HG03064 (cell line): ENCODE results near the gene ZFYVE19.

Source experiments
- ATAC-seq: cut with Tn5 transposase; IDR thresholded peaks from one replicate; pipeline ENCODE4 v1.9.1; 2021; ENCODE audit warnings: low read depth; ENCODE audit not compliant: unreplicated experiment

ZFYVE19 gene

DNA sequence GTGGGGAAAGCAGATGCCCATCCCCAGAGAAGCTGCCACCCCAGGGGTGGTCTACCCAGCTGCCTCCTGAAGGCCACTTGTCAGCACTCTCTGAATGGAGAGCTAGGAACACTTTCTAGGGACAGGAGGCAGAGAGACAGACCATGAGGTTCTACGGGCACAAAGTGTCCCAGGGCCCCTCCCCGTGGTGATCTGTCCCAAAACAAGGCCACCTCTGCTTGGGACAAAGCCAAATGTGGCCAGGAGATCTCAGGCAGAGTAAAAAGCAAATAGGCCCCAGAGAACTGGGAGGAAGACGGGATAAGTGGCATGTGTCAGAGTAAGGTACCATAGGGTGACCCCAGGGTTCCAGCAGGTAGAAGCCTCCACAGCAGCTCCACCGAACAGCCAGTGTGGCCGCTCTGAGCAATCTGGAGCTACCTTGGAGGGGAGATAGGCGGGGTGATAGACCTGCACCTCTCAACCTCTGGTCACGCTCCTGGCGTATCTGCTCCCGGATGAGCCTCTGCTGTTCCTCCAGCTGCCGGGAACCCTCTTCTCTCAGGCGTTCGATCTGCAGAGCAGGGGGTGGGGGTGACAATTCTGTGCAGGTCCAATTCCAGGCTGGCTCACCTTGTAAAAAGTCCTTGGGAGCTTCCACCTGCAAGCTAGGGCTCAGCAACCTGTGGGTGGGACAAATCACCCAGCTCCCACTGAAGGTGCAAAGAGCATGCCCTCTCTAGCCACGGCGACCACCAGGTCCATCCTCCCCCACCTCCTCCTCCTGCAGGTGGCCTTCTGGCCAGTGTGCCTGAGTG lies 31.0 kb upstream of the ZFYVE19 start:
- no peak for ATAC-seq

DNA sequence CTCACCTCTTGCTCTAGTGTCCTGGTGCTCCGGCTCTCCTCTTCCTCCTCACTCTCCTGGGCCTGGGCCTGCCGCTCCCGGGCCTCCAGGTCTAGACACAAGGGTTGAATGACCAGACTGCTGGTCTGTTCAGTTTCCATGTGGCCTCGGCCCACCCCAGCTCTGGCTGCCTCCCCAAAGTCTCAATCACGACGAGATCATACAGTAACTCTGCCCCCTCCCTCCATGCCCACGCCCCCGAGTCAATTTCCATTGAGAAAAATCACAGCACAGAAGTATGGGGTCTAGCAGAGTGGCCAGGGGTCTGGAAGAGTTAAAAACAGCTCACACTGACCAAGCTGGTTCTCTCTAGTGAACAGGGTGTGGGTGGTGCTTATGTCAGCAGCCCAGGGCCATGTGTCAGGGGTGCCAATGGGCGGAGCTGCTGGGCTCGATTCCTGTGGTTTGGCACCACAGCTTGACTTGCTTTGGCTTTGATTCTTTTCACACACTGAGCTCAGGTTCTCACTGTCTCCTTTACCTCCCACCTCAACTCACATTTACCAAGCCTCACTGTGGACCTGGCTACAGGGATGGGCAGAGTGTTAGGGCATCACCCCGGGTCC lies 30.2 kb upstream of the ZFYVE19 start:
- no peak for ATAC-seq

DNA sequence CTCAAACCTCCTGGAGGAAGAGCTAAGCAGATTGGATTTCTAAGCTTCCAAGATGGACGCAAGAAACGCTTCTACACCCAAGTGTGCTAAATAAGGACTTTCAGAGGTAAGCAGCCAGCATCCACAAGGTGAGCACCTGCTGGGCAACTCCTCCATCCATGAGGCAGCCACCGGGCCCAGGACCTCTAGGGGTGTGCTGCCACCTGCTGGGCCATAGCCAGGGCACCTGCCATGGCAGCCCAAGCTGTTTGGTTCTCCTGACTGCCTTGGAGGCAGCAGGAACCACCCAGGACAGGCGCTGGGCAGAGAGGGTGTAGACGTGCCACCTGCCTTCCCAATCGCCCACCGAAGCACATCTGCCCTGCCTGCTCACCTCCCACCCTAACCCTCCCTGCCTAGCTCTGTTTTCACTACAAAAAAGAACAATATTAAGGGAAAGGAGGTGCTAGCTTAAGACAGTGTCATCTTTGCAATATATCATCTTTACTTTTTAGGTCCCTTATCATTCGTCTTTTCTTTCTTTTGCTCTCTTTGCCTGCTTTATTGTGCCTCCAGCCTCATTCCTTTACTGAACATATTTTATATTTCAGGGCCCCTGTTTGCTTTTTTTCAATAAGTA lies 24.2 kb upstream of the ZFYVE19 start:
- ATAC-seq, result no peak

DNA sequence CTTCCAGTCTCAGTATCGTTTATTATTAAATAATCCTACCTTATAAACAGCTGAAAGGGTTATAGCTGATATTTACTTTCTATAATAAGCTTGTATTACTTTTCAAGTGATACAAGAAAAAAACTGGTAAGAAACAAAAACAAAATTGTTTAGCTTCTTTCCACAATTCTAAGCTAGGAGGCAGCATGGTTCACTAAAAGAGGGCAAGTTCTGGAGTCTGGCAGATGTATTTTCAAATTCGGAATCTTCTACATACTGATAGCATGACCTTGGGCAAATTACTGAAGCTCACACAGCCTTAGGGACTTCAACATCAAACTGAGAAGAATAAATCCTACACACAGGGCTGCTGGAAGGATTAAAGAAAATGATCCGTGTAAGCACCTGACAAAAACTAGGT lies 21.7 kb upstream of the ZFYVE19 start:
- no peak for ATAC-seq

DNA sequence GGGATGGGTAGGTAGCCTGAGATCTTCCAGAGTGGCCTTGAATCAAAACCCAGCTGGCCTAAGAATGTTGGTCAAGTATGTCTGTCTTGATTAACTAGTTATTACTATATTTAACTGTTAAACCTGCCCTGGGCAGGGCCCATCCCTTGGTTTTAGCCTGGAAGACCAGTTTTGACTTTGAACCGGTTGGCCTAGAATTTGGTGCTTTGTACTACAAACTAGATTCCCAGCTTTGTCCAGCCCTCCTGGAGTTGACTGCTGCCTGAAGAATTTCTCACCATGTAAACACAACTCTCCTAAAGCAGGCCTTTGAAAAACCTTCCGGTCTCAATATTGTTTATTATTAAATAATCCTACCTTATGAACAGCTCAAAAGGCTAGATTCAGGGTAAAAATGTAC lies 21.1 kb upstream of the ZFYVE19 start:
- no peak for ATAC-seq

DNA sequence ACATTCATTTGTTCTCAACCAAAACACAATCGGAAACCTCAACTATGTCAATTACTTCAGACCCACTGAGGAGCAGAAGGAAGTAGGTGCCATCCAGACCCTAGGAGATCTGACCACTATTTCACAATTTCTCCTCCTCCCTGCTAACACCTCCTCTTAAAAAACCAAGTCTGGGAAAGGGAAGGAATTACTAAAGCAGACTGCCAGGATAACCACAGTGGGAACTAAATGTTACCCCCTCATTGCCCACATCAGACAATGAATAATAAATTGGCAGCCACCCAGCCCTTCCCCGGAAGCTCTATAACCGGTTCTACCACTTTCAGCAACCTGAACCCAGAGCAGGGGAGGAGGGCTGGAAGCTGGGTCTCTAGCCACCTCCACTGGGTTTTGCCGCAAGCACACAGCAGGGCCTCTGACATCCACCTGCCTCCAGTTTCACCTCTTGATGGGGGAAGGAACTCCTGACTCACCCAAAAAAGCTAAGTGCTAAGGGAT lies 19.5 kb upstream of the ZFYVE19 start:
- no peak for ATAC-seq

DNA sequence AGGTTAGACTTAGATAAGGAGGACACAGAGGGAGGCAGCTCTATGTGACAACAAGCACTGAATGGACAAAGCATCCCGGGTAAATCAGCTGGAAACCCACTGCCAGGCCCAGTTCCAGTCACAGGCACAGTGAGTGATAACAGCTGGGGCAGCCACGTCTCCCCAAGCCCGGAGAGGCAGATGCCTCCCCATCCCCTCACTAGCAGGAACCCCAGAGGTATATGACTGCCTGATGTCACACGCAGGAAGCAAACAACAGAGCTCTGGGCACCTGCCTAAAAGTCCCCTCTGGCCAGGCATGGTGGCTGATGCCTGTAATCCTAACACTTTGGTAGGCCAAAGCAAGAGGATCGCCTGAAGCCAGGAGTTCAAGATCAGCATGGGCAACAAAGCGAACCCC lies 18.9 kb upstream of the ZFYVE19 start:
- no peak for ATAC-seq

DNA sequence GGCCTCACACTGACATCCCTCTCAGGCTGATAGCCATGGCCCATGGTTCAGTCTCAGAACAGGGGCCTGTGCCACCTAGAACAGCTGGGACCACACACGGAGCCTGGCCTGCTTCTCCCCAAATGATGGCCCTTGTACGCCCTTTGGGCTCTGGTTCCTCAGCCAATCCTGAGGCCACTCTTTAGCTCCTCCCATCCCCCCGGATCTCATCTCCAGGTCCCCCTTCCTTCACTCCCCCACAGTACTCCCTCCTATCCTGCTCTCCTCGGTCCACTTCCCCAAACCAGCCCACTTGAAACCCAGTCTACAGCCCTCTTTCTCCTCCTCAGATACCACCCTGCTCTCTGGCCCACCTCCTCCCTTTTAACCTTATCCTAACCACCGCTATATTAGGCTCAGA lies 17.8 kb upstream of the ZFYVE19 start:
- no peak for ATAC-seq

DNA sequence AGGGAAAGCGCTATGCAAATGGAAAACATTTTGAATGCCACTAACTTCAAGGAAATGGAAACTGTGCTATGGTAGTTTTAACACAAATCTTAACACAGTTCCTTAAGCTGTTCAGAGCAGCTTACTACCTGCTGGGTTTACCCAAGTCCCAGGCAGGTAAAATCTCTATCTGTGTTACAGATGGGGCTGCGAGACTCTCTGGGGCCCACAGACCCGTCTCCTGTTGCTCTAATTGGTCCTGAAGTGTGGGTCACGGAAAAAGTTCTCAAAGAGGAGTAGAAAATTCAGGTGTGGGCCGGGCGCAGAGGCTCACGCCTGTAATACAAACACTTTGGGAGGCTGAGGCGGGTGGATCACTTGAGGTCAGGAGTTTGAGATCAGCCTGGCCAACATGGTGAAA lies 16.9 kb upstream of the ZFYVE19 start:
- ATAC-seq, result no peak

DNA sequence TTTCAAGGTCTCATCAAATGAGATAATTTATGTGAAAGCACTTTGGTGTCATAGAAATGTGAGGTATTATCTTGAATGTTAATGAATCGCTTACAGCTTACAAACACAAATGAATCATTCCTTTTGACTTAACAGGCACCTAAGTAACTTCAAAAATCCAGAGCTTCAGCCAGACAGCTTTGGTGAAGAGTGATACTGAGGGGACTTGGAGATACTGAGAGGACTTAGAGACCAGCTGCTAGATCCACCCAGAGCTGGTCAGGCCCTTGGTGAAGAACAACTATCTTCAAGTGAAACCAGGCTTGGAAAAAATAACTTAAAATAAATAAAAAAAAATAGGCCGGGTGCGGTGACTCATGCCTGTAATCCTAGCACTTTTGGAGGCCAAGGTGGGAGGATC lies 16.2 kb upstream of the ZFYVE19 start:
- ATAC-seq, result no peak

DNA sequence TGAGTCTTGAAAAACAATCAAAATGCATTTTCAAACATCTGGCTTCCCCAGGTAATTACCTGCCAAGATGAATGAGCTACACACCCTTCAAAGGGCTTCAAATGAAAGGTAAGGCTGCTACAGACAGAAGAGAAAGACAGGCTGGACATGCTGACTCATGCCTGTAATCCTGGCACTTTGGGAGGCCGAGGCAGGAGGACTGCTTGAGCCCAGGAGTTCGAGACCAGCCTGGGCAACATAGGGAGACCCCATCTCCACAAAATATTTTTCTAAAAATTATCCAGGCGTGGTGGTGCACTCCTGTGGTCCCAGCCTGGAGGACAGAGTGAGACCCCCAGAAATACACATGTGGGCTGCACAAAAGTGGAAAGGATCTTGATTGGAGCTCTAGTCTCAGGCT lies 14.5 kb upstream of the ZFYVE19 start:
- no peak for ATAC-seq

DNA sequence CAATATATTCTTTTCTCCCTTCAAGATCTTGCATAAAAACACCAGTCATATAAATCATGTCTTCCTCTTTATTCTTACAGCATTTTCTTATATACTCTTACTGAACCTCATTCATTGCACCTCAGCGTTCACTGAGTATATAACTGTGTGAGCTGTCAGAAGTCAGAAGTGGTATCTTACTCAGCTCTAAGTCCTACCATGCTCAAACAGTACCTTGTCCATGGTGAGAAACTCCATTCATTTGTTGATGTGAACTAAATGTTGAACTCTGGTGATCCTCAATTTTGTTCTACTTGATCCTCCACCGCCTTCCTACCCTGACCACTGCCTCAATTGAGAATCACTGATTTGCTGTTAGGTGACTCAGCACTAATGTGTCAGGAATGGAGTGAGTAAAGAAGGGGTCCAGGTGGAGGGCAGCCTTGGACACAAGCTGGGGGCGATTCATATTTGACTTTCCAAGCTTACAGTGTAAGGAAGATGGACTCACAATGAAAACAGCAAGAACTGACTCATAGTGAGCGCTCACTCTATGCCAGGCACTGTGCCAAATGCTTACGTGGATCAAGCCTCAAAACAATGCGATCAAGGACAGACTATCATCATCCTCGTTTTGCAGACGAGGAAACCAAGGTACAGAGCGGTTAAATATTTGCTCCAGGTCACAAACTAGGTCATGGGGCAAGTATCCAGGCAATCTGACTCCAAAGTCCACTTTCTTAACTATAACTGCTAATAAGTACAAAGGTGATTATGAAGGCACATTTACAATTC lies 13.5 kb upstream of the ZFYVE19 start:
- no peak for ATAC-seq

DNA sequence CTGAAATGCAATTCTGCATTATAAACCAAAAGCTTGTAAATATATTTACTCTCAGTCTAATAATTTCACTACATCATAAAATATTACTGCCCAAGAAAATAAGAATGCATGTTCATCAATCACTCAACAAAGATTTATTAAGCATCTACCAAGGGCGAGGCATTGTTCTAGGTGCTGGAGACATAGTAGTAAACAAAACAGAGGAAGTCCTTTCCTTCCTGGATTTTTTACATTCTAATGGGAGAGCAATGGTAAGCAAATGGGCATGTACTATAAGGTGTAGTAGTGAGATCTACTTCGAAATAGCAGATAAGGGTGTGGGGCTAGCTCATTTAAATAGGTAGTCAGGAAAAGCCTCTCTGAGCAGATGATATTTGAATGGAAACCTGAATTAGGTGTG lies 10.8 kb upstream of the ZFYVE19 start:
- no peak for ATAC-seq

DNA sequence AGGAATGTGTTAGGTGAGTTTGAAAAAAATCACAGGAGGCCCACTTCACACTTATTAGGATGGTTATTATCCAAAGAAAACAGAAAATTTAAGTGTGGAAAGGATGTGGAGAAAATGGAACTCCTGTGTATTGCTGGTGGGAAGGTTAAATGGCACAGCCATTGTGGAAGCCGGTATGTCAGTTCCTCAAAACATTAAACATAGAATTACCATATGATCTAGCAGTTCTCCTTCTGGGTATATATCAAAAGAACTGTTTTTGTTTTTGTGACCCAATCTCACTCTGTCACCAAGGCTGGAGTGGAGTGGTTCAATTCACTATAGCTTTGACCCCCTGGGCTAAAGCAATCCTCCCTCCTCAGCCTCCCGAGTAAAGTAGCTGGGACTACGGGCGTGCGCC lies 10.4 kb upstream of the ZFYVE19 start:
- no peak for ATAC-seq

DNA sequence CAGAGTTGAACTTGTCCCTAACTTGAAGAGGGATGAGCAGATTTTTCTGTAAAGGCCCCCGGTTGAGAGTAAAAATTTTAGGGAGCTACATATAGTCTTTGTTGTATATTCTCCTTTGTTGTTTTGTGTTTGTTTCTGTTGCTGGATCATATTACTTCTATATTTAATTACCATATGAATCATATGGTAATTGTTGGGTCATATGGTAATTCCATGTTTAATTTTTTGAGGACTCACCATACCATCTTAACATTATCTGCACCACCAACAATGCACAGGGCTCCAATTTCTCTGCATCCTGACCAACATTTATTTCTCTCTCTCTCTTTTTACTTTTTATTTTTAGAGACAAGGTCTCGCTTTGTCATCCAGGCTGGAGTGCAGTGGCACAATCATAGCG lies 7.4 kb upstream of the ZFYVE19 start:
- ATAC-seq, result no peak

DNA sequence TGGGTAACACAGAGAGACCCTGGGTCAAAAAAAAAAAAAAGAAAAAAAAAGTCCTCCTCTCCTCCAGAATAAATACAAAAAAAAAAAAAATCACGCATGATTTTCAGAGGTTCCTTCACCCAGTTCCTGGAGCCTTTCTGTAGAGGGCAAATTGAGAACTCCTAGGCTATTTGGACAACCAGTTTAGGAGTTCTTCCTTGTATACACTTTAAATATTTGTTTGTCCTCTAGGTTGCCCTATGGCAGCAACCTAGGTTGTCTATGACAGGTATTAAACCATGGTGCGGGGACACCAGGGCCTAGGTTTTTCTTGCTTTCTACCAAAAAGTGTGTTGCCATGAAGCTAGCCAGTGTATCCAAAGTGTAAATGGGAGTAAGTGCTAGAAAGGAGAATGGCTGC lies 3.8 kb upstream of the ZFYVE19 start:
- no peak for ATAC-seq

DNA sequence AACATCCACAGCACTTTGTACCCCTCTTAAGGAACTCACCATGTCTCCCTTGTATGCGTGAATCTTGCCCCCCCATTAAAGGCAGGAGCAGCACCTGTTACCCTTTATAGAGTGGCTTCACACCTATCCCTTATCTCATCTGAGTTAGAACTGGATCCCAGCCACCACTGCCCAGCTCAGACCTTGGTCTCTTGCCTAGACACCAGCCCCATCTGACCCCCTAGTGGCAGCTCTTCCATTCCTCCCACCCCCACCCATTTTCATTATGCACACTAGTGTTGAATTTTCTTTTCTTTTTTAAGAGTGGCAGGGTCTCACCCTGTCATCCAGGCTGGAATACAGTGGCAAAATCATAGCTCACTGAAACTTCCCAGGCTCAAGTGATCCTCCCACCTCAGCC lies 3.2 kb upstream of the ZFYVE19 start:
- no peak for ATAC-seq

DNA sequence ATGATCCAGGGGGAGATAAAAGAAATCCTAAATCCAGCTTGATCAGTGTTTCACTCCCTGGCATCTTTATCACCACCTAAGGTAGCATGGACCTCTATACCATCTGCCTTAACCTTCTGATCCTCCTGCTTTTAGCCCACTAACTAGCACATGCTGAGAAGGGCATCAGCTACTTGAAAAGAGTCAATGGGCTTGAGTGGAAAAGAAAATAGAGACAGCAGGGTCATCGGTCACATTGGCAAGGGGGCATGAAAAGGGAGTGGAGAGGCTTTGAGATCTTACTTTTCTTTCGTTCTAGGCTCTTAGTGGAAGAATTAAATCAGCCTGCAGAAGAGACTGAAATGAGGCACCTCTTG lies 239 bp upstream of the ZFYVE19 start:
- ATAC-seq, result no peak

DNA sequence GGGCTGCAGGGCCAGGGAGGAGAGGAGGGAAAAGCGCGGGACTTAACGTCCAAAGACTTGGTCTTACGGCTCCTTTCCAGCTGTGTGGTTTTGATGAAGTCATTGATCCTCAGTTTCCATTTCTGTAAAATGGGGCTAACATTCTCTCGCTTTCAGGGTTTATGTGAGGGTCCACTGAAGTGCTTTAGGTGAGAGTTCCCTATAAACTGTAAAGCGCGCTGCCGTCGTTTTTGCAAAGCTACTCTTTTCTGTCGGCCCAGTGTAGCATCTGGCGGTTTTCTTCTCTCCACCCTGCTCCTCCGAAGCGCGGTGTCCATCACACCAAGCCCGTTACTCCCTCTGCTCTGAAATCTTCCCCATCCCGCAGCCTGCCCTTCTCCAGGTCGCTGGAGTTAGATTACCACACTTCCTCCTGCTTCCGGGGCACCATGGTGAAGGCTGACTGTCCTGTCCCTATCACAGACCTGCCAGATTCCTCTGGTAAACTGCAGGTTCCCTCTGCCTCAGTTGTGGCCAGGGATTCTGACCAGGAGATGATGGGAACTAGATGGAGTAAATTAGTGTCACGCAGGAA lies 1.1 kb downstream of the ZFYVE19 start:
- no peak for ATAC-seq

DNA sequence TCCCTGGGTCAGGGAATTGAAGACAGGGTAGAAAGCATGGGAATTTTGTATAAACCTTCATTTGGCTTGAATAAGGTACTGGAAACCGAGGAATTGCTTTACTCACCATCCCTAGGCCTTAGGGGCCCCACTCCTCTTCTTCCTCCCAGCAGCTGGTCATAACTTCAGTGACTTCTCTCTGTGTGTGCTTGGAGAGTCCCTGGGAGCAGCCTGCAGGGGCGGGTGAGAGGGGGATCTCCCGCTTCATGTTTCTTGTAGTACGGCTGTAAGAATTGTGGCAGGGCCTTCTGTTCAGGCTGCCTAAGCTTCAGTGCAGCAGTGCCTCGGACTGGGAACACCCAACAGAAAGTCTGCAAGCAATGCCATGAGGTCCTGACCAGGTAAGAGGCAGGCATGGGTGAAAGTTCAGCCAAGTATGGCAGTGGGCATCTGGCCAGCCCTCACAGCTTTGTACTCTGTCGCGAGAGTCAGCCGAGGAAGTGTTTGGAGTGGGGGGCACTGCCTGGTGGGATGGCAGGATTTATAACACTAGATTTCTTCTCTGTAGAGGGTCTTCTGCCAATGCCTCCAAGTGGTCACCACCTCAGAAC lies 2.1 kb downstream of the ZFYVE19 start:
- ATAC-seq, result no peak
